Caco-2 (cell line): Measurements from ENCODE around the gene SYPL1. TPM values are rescaled to one million over a fixed set of nuclear protein-coding genes. Genes with fewer than 3 reads are reported as not detected.

Experiments used
- Bru-seq: library from RNA; stranded (reverse); fragments of 400-500 nt; gene quantifications from one replicate; lab custom pipeline; 2021; lab: Mats Ljungman, UMichigan
- BruChase-seq, 2 experiments: library from RNA; stranded (reverse); fragments of 400-500 nt; gene quantifications; one replicate each; lab custom pipeline; 2021; lab: Mats Ljungman, UMichigan
- BruUV-seq: library from RNA; stranded (reverse); fragments of 400-500 nt; replicated peaks from 2 replicates; lab custom pipeline; 2021; lab: Mats Ljungman, UMichigan
- CTCF ChIA-PET: fragments of 300-600 bp; sonication (Branson Sonifier 250); formaldehyde crosslinking; loops from one replicate; lab custom pipeline; 2022; ENCODE audit warnings: antibody characterized with exemption; lab: Charles Lee
- POLR2A ChIA-PET: fragments of 300-600 bp; sonication (Branson Sonifier 250); formaldehyde crosslinking; loops from one replicate; lab custom pipeline; 2022; ENCODE audit warnings: antibody characterized with exemption; lab: Charles Lee
- DNase-seq, 2 experiments: peaks; one replicate each; pipeline versions ENCODE4 v3.0.0 to v3.0.0-alpha.2; 2020 to 2022
- H3K27me3 ChIP-seq: replicated peaks from 2 replicates; pipeline ENCODE4 v1.6.0; 2011; ENCODE audit warnings: low read length; ENCODE audit not compliant: control insufficient read depth, insufficient read depth
- H3K36me3 ChIP-seq: 2 replicates; pipeline ENCODE4 v1.5.1; 2011; ENCODE audit warnings: low read length; ENCODE audit not compliant: control insufficient read depth, insufficient read depth
- H3K4me1 ChIP-seq: fragments of 250-450 bp; sonication (Bioruptor Pico); 2 replicates; pipeline ENCODE4 v1.5.1; 2020; ENCODE audit warnings: mild to moderate bottlenecking
- H3K4me3 ChIP-seq: 2 replicates; pipeline ENCODE4 v1.5.1; 2011; ENCODE audit warnings: low read depth, mild to moderate bottlenecking, control low read depth, low read length
- H3K9me3 ChIP-seq: fragments of 250-450 bp; sonication (Bioruptor Pico); 2 replicates; pipeline ENCODE4 v1.5.1; 2020; ENCODE audit warnings: mild to moderate bottlenecking, moderate library complexity
- H3K27ac Mint-ChIP-seq: one replicate; pipeline ENCODE4 v1.8.0; 2022; ENCODE audit warnings: mixed read lengths; ENCODE audit not compliant: unreplicated experiment
- H3K27me3 Mint-ChIP-seq: one replicate; pipeline ENCODE4 v1.8.0; 2022; ENCODE audit warnings: mixed read lengths; ENCODE audit not compliant: insufficient read depth, unreplicated experiment
- H3K36me3 Mint-ChIP-seq: one replicate; pipeline ENCODE4 v1.8.0; 2022; ENCODE audit warnings: mild to moderate bottlenecking, mixed read lengths; ENCODE audit not compliant: insufficient read depth, unreplicated experiment
- H3K4me1 Mint-ChIP-seq: one replicate; pipeline ENCODE4 v1.8.0; 2022; ENCODE audit warnings: low read depth, mixed read lengths; ENCODE audit not compliant: unreplicated experiment
- H3K4me3 Mint-ChIP-seq: one replicate; pipeline ENCODE4 v1.8.0; 2022; ENCODE audit warnings: mild to moderate bottlenecking, moderate library complexity, mixed read lengths; ENCODE audit not compliant: unreplicated experiment
- H3K9me3 Mint-ChIP-seq: one replicate; pipeline ENCODE4 v1.8.0; 2022; ENCODE audit warnings: mixed read lengths; ENCODE audit not compliant: unreplicated experiment
- intact Hi-C: fragments of 100-400 bp; cut with micrococcal nuclease; formaldehyde crosslinking; loops from one replicate; pipeline ENCODE4 v1.10.0; 2022; ENCODE audit not compliant: unreplicated experiment
- long read RNA-seq: library from polyadenylated mRNA; stranded (forward); transcript quantifications from one replicate; pipeline ENCODE4 v2.0.0, GENCODE V29; 2022
- total RNA-seq: library from RNA; stranded (reverse); gene quantifications from 2 replicates; pipeline ENCODE4 v1.2.3, GENCODE V29; 2022
- TF ChIP-seq, protein P1 (sequence below), 2 experiments: fragments of 200-600 bp in 1 of 2; IDR thresholded peaks; 1 replicate in 1 of 2; 2 replicates in 1 of 2; pipeline versions ENCODE4 v1.5.1 to v1.8.0; 2011 to 2022; ENCODE audit warnings: antibody characterized with exemption in 1 of 2, control low read depth in 1 of 2, inconsistent platforms in 1 of 2, low read depth in 1 of 2, low read length in 1 of 2, mild to moderate bottlenecking in 1 of 2, moderate library complexity in 1 of 2; ENCODE audit not compliant: insufficient read depth in 1 of 2, severe bottlenecking in 1 of 2, unreplicated experiment in 1 of 2

Gene SYPL1
- total RNA-seq (78.7 and 81.0 TPM in 2 replicates), Bru-seq, nascent RNA (percentile 91 among the genes with signal in this experiment), BruChase-seq, experiment 1, labeled RNA remaining after a 2-hour chase (percentile 92 among the genes with signal in this experiment), BruChase-seq, experiment 2, labeled RNA remaining after a 6-hour chase (percentile 97 among the genes with signal in this experiment)
- long read RNA-seq, transcript SYPL1-202 (5 exons, 2,151 nt), result major isoform, 227 of 246 reads
- long read RNA-seq, transcript SYPL1-201 (6 exons, 2,127 nt), result minor isoform, 5 of 246 reads
- long read RNA-seq, partial matches to known transcripts, result 0 of 246 reads
- long read RNA-seq, other reads (novel, unspliced or antisense), result 12 of 246 reads

GRCh38 chr7:106112118-106112971 is at the start of gene SYPL1:
Gene SYPL1 (minus strand): TSS chr7:106112312. CDS start chr7:106112208, 104 bp downstream.
- H3K27me3 Mint-ChIP-seq, result no peaks in the 10 kb centered on the region
- H3K27ac Mint-ChIP-seq, result peak within 1 kb of the TSS; percentile 88
- no peaks in the 10 kb centered on the region for H3K27me3 ChIP-seq
- no peaks in the 10 kb centered on the region for H3K9me3 Mint-ChIP-seq
- peaks cover 18% of the 10 kb centered on the region for H3K4me1 Mint-ChIP-seq
- H3K36me3 ChIP-seq, result no peaks in the 10 kb centered on the region
- intact Hi-C loops, result loop anchor here (1.0 to 5.0 kb wide), 4 partner anchors 40 to 175 kb away; no protein-coding TSS in a partner anchor
- peak within 1 kb of the TSS; percentile 59 for H3K4me3 ChIP-seq
- DNase-seq, result peak; percentile 96
- TF ChIP-seq, protein P1, sequence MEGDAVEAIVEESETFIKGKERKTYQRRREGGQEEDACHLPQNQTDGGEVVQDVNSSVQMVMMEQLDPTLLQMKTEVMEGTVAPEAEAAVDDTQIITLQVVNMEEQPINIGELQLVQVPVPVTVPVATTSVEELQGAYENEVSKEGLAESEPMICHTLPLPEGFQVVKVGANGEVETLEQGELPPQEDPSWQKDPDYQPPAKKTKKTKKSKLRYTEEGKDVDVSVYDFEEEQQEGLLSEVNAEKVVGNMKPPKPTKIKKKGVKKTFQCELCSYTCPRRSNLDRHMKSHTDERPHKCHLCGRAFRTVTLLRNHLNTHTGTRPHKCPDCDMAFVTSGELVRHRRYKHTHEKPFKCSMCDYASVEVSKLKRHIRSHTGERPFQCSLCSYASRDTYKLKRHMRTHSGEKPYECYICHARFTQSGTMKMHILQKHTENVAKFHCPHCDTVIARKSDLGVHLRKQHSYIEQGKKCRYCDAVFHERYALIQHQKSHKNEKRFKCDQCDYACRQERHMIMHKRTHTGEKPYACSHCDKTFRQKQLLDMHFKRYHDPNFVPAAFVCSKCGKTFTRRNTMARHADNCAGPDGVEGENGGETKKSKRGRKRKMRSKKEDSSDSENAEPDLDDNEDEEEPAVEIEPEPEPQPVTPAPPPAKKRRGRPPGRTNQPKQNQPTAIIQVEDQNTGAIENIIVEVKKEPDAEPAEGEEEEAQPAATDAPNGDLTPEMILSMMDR (IDR thresholded peaks at IDR 0.05; ENCODE audit: insufficient read depth in 1 of 2, low read depth in 1 of 2, low read length in 1 of 2, severe bottlenecking in 1 of 2, unreplicated experiment in 1 of 2), result peak in 1 of 2 experiments; percentile 19
- H3K9me3 ChIP-seq, result no peaks in the 10 kb centered on the region
- H3K36me3 Mint-ChIP-seq, result peaks cover 6% of the 10 kb centered on the region
- peaks cover 25% of the 10 kb centered on the region for H3K4me1 ChIP-seq
- POLR2A ChIA-PET, result interaction anchor here (0.6 to 1.7 kb wide), 7 partner anchors 30 to 253 kb away, joined by 3 to 16 read pairs (median 4); partner anchors contain the start of gene NAMPT
- H3K4me3 Mint-ChIP-seq, result peak within 1 kb of the TSS; percentile 90
- CTCF ChIA-PET, result interaction anchor here (0.5 to 1.8 kb wide), 10 partner anchors 10 to 462 kb away, joined by 3 to 7 read pairs (median 4); no protein-coding TSS in a partner anchor
- BruUV-seq, result no TSS peak

GRCh38 chr7:106155027-106155426 is 42.9 kb upstream of the SYPL1 start:
- CTCF ChIA-PET, result interaction anchor here (1.0 to 2.1 kb wide), 6 partner anchors 83 to 220 kb away, joined by 3 to 12 read pairs (median 8); no protein-coding TSS in a partner anchor
- Histone ChIP-seq H3K36me3 (no peaks in the 10 kb centered on the region), H3K9me3 (peaks cover 6% of the 10 kb centered on the region; the same call in 1 of the 2 replicates), H3K4me1 (peaks cover 32% of the 10 kb centered on the region), H3K27me3 (no peaks in the 10 kb centered on the region), H3K4me3 (no peak overlapping the region)
- H3K4me3 Mint-ChIP-seq, result no peak overlapping the region
- DNase-seq, result no peak
- BruUV-seq, result no TSS peak
- no peak overlapping the region for H3K27ac Mint-ChIP-seq
- H3K27me3 Mint-ChIP-seq, result peaks cover 14% of the 10 kb centered on the region
- no peaks in the 10 kb centered on the region for H3K36me3 Mint-ChIP-seq
- intact Hi-C loops, result loop anchor here (10.0 kb wide), 1 partner anchor 390 kb away; no protein-coding TSS in a partner anchor
- peaks cover 13% of the 10 kb centered on the region for H3K4me1 Mint-ChIP-seq
- peaks cover 20% of the 10 kb centered on the region for H3K9me3 Mint-ChIP-seq
- TF ChIP-seq, protein P1 (IDR thresholded peaks at IDR 0.05; ENCODE audit: insufficient read depth in 1 of 2, low read depth in 1 of 2, low read length in 1 of 2, severe bottlenecking in 1 of 2, unreplicated experiment in 1 of 2), result no peak
- POLR2A ChIA-PET, result no interaction called here
